Measurements from ENCODE around the gene MAPK13.

DNA sequence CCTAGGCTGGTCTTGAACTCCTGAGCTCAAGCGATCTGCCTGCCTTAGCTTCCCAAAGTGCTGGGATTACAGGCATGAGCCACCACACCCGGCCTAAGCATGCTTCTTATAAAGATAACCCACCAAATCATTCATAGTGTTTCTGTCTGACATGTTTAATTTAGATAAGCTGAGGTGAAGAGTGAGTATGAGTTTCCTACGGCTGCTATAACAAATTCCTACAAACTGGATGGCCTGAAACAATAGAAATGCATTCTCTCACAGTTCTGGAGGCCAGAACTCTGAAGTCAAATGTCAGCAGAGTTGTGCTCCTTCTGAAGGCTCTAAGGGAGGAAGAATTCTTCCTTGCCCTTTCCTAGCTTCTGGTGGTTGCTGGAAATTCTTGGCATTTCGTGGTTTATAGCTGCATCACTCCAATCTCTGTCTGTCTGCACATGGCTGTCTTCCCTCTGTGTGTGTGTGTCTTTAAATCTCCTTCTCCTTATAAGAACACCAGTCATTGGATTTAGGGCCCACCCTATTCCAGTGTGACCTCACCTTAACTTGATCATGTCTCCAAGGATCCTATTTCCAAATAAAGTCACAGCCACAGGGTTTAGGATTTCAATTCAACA lies 29.9 kb downstream of the MAPK13 start:
- TF ChIP-seq, protein P1, sequence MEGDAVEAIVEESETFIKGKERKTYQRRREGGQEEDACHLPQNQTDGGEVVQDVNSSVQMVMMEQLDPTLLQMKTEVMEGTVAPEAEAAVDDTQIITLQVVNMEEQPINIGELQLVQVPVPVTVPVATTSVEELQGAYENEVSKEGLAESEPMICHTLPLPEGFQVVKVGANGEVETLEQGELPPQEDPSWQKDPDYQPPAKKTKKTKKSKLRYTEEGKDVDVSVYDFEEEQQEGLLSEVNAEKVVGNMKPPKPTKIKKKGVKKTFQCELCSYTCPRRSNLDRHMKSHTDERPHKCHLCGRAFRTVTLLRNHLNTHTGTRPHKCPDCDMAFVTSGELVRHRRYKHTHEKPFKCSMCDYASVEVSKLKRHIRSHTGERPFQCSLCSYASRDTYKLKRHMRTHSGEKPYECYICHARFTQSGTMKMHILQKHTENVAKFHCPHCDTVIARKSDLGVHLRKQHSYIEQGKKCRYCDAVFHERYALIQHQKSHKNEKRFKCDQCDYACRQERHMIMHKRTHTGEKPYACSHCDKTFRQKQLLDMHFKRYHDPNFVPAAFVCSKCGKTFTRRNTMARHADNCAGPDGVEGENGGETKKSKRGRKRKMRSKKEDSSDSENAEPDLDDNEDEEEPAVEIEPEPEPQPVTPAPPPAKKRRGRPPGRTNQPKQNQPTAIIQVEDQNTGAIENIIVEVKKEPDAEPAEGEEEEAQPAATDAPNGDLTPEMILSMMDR (IDR thresholded peaks at IDR 0.05): no peak
- no peak for TF ChIP-seq EZH2 (IDR thresholded peaks at IDR 0.05; ENCODE audit: borderline replicate concordance, insufficient read depth, low read depth, low read length, poor library complexity, severe bottlenecking)
